SK-N-SH treated with all-trans-retinoic acid at 6 μM for 48 hours (cell line): Measurements from ENCODE around the gene GRHL1.

Source experiments
- ATAC-seq: fragments of 200-7000 bp; cut with Tn5 transposase; 3 replicates; pipeline ENCODE4 v1.9.1; 2020; ENCODE audit warnings: mild to moderate bottlenecking, moderate library complexity
- ARNTL ChIP-seq: fragments of 450-650 bp; formaldehyde crosslinking; IDR thresholded peaks from 2 replicates; pipeline ENCODE4 v1.5.0; 2020; ENCODE audit warnings: low read depth, mild to moderate bottlenecking, moderate library complexity, borderline replicate concordance
- BACH2 ChIP-seq: fragments of 250-450 bp; sonication (Bioruptor Pico); IDR thresholded peaks from 2 replicates; pipeline ENCODE4 v1.9.0; 2021; ENCODE audit warnings: mild to moderate bottlenecking, borderline replicate concordance
- CSDC2 ChIP-seq: fragments of 250-450 bp; sonication (Bioruptor Pico); IDR thresholded peaks from 2 replicates; pipeline ENCODE4 v1.5.0; 2020; ENCODE audit warnings: mild to moderate bottlenecking, moderate library complexity
- CSRNP3 ChIP-seq: fragments of 250-450 bp; sonication (Bioruptor Pico); IDR thresholded peaks from 2 replicates; pipeline ENCODE4 v1.5.1; 2021; ENCODE audit warnings: mild to moderate bottlenecking, moderate library complexity
- GLIS3 ChIP-seq: fragments of 250-450 bp; sonication (Bioruptor Pico); IDR thresholded peaks from 2 replicates; pipeline ENCODE4 v1.5.0; 2020; ENCODE audit warnings: mild to moderate bottlenecking, moderate library complexity
- OSR1 ChIP-seq: fragments of 250-450 bp; sonication (Bioruptor Pico); IDR thresholded peaks from 2 replicates; pipeline ENCODE4 v1.8.0; 2022; ENCODE audit warnings: moderate library complexity, mild to moderate bottlenecking, inconsistent platforms
- PATZ1 ChIP-seq: fragments of 250-450 bp; sonication (Bioruptor Pico); IDR thresholded peaks from 2 replicates; pipeline ENCODE4 v1.8.0; 2020; ENCODE audit warnings: mild to moderate bottlenecking, moderate library complexity, borderline replicate concordance
- PPARA ChIP-seq: fragments of 250-450 bp; sonication (Bioruptor Pico); IDR thresholded peaks from 2 replicates; pipeline ENCODE4 v1.5.0; 2020; ENCODE audit warnings: mild to moderate bottlenecking, borderline replicate concordance
- RARB ChIP-seq: fragments of 250-450 bp; sonication (Bioruptor Pico); IDR thresholded peaks from 2 replicates; pipeline ENCODE4 v1.8.0; 2021; ENCODE audit warnings: mild to moderate bottlenecking, moderate library complexity
- SNAI2 ChIP-seq: fragments of 250-450 bp; sonication (Bioruptor Pico); IDR thresholded peaks from 2 replicates; pipeline ENCODE4 v1.5.0; 2020; ENCODE audit warnings: mild to moderate bottlenecking, moderate library complexity
- TCF4 ChIP-seq: fragments of 250-450 bp; sonication (Bioruptor Pico); IDR thresholded peaks from 2 replicates; pipeline ENCODE4 v1.8.0; 2021; ENCODE audit warnings: mild to moderate bottlenecking, moderate library complexity, borderline replicate concordance
- TSHZ2 ChIP-seq: fragments of 250-450 bp; sonication (Bioruptor Pico); IDR thresholded peaks from 2 replicates; pipeline ENCODE4 v1.5.0; 2020; ENCODE audit warnings: mild to moderate bottlenecking, moderate library complexity
- ZC3H10 ChIP-seq: fragments of 250-450 bp; sonication (Bioruptor Pico); IDR thresholded peaks from 2 replicates; pipeline ENCODE4 v1.5.1; 2021; ENCODE audit warnings: mild to moderate bottlenecking, moderate library complexity
- ZFP3 ChIP-seq: fragments of 250-450 bp; sonication (Bioruptor Pico); IDR thresholded peaks from 2 replicates; pipeline ENCODE4 v1.5.0; 2020; ENCODE audit warnings: mild to moderate bottlenecking, moderate library complexity
- ZFP30 ChIP-seq: fragments of 450-650 bp; formaldehyde crosslinking; IDR thresholded peaks from 2 replicates; pipeline ENCODE4 v1.5.0; 2022; ENCODE audit warnings: mild to moderate bottlenecking, moderate library complexity
- ZNF565 ChIP-seq: fragments of 450-650 bp; formaldehyde crosslinking; conservative IDR thresholded peaks from 2 replicates; pipeline ENCODE4 v1.5.0; 2020; ENCODE audit warnings: low read depth, mild to moderate bottlenecking, moderate library complexity
- ZNF70 ChIP-seq: fragments of 450-650 bp; formaldehyde crosslinking; IDR thresholded peaks from 2 replicates; pipeline ENCODE4 v1.5.0; 2020; ENCODE audit warnings: mild to moderate bottlenecking, moderate library complexity
- ZNF8 ChIP-seq: fragments of 450-650 bp; formaldehyde crosslinking; IDR thresholded peaks from 2 replicates; pipeline ENCODE4 v1.5.0; 2020; ENCODE audit warnings: mild to moderate bottlenecking, moderate library complexity
- TF ChIP-seq, protein P1 (sequence below): fragments of 250-450 bp; sonication (Bioruptor Pico); IDR thresholded peaks from 2 replicates; pipeline ENCODE4 v1.5.1; 2020; ENCODE audit warnings: low read depth, mild to moderate bottlenecking, moderate library complexity
- TF ChIP-seq, protein P2 (sequence below): fragments of 250-450 bp; sonication (Bioruptor Pico); IDR thresholded peaks from 2 replicates; pipeline ENCODE4 v1.8.0; 2021; ENCODE audit warnings: low read depth, mild to moderate bottlenecking, moderate library complexity, borderline replicate concordance

The GRHL1 gene

DNA sequence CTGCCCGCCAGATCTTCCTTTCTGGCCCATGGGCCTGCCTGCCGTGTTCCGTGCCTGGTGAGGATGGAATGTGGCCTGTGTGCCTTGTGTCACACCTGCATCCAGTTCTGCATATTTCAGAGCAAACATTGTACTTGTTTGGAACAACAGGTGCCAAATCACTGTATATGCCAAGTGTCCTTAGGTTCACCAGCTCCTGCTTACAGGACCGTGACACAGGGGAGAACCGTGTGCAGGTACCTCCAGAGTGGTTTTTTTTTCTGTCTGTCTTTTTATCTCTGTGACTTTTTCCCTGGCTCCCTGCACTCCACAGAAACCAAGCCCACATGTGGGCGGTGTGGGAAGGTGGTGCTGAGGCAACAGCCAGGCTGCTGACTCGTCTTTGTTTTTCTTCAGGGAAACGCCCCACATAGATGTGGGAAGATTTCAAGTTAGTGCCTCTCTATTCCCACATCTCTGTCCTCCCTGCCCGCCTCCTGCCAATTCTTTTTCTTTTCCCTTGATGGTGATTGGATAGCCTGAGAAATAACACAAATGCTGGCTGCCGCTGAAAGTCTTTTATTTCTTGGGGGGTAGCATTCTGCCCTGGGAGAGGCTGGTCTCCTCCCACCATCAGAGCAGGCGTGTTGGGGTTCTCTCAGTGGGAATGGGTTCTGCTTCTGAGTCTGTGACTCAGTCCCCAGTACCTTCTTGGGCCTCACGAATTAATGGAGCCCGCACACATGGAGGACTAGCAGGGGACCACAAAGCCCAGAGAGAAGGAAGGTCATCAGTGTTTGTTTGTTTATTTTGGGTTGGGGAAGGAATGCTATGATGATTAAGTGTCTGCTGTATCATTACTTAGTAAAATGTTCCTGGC, 21.4 kb downstream of the GRHL1 start:
- no peak for ATAC-seq
- no peak for TF ChIP-seq OSR1
- no peak for TF ChIP-seq ZNF70 (CRISPR knock-in tag)
- no peak for TF ChIP-seq GLIS3 (CRISPR knock-in tag)
- TF ChIP-seq, protein P1, sequence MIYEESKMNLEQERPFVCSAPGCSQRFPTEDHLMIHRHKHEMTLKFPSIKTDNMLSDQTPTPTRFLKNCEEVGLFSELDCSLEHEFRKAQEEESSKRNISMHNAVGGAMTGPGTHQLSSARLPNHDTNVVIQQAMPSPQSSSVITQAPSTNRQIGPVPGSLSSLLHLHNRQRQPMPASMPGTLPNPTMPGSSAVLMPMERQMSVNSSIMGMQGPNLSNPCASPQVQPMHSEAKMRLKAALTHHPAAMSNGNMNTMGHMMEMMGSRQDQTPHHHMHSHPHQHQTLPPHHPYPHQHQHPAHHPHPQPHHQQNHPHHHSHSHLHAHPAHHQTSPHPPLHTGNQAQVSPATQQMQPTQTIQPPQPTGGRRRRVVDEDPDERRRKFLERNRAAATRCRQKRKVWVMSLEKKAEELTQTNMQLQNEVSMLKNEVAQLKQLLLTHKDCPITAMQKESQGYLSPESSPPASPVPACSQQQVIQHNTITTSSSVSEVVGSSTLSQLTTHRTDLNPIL (CRISPR knock-in tag) = no peak

DNA sequence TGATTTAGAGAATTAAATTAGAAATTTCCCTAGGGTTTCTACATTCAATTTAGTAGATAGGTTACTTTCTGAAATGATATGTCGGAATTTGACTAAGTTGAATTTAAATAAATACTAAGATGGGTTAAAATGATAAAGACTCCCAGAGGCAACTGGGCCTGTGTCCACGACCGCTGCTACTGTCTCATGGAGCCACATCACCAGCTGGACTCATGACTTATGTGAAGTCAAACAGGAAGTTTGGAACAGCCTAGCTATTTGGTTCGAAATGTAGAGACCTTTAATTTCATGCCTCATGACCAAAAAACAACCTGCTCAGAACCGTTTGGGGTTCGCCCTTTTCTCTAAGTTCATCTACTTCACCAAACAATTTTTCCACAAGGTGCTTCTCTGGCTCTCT, 22.2 kb downstream of the GRHL1 start:
- no peak for ATAC-seq
- TF ChIP-seq ZFP3 (CRISPR knock-in tag) (no peak), ARNTL (no peak), SNAI2 (CRISPR knock-in tag) (no peak), ZNF565 (CRISPR knock-in tag) (no peak), RARB (CRISPR knock-in tag) (no peak), CSRNP3 (CRISPR knock-in tag) (no peak), ZNF8 (CRISPR knock-in tag) (no peak), ZNF70 (CRISPR knock-in tag) (no peak), GLIS3 (CRISPR knock-in tag) (no peak), TCF4 (CRISPR knock-in tag) (no peak), PATZ1 (CRISPR knock-in tag) (no peak), PPARA (CRISPR knock-in tag) (no peak), CSDC2 (no peak), ZC3H10 (CRISPR knock-in tag) (no peak), TSHZ2 (no peak), ZFP30 (CRISPR knock-in tag) (no peak), BACH2 (CRISPR knock-in tag) (no peak)
- TF ChIP-seq, protein P2, sequence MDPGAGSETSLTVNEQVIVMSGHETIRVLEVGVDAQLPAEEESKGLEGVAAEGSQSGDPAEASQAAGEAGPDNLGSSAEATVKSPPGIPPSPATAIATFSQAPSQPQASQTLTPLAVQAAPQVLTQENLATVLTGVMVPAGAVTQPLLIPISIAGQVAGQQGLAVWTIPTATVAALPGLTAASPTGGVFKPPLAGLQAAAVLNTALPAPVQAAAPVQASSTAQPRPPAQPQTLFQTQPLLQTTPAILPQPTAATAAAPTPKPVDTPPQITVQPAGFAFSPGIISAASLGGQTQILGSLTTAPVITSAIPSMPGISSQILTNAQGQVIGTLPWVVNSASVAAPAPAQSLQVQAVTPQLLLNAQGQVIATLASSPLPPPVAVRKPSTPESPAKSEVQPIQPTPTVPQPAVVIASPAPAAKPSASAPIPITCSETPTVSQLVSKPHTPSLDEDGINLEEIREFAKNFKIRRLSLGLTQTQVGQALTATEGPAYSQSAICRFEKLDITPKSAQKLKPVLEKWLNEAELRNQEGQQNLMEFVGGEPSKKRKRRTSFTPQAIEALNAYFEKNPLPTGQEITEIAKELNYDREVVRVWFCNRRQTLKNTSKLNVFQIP (CRISPR knock-in tag) = no peak

GRCh38 chr2:9974343-9974742, 22.9 kb downstream of the GRHL1 start:
- TF ChIP-seq, protein P1 (CRISPR knock-in tag) = no peak
- TF ChIP-seq RARB (CRISPR knock-in tag) = no peak
- no peak for TF ChIP-seq ZNF8 (CRISPR knock-in tag)

More at GRCh38 chr2:9974343-9974742, 22.9 kb downstream of the GRHL1 start:
- no peak for ATAC-seq
